Brain pericyte (primary cell): ENCODE results near the gene BAIAP3.

Experiments
- DNase-seq: peaks from one replicate; pipeline ENCODE4 v3.0.0-alpha.2; 2012; ENCODE audit warnings: low read depth, low spot score

Gene BAIAP3

GRCh38 chr16:1347286-1347855 lies 13.9 kb downstream of the BAIAP3 start:
- no peak for DNase-seq

DNA sequence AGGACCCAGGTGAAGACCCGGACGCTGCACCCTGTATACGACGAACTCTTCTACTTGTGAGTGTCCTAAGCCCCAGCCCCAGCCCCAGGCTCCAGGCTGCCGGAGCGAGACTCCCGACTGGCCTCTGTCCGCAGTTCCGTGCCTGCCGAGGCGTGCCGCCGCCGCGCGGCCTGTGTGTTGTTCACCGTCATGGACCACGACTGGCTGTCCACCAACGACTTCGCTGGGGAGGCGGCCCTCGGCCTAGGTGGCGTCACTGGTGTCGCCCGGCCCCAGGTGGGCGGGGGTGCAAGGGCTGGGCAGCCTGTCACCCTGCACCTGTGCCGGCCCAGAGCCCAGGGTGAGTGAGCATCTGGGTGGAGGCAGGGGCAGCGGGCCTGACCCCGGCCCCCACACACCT lies 14.5 kb downstream of the BAIAP3 start:
- no peak for DNase-seq

DNA sequence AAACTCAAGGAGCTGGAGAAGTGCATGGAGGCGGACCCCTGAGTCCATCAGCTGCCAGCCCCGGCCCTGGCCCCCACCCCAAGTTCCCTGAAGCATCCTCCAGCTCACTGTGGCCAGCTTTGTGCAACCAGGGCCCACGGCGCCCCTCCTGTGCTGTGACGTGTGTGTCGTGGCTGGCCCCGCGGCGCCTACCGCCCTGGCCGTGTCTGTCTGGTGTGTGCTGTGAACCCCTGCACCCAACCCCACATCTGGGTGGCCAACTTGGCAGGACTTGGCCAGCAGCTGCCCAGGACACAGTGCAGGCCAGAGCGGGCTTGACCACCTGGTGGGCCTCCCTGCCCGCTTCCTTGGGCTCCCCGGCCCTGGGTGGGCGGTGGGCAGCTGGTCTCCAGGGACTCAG lies 15.0 kb downstream of the BAIAP3 start:
- no peak for DNase-seq

- DNase-seq = no peak
Observed at GRCh38 chr16:1348926-1349325, 15.5 kb downstream of the BAIAP3 start.

- DNase-seq = no peak
Observed at GRCh38 chr16:1349351-1349750, 15.9 kb downstream of the BAIAP3 start.

GRCh38 chr16:1349951-1350350 lies 16.5 kb downstream of the BAIAP3 start:
- no peak for DNase-seq

- DNase-seq = no peak
Observed at GRCh38 chr16:1350691-1351090, 17.2 kb downstream of the BAIAP3 start.

DNA sequence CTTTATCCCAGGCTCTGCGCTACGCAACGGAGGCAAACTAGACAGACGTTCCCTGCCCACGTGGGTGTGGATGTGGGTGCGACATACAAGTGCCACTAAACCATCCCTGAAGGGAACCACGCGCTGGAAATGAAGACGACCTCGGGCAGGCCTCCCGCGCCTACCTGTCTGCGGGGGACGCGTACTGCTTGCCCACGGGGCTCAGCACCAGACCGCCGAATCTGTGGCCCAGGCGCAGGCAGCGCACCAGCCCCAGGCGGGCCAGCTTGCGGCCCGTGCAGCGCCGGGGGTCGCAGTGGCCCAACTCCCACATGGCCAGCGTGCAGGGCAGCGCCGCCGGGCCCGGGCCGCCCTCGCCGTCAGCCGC lies 17.8 kb downstream of the BAIAP3 start:
- DNase-seq = no peak

GRCh38 chr16:1351582-1352362 lies 18.3 kb downstream of the BAIAP3 start, which contains the start of the genes GNPTG and TSR3:
TSS of gene GNPTG (plus strand) at chr16:1351931. CDS start at chr16:1351966, 35 bp downstream.
TSS of gene TSR3 (minus strand) at chr16:1351878. CDS start at chr16:1351804, 74 bp downstream.
- peak; percentile 44 for DNase-seq

DNA sequence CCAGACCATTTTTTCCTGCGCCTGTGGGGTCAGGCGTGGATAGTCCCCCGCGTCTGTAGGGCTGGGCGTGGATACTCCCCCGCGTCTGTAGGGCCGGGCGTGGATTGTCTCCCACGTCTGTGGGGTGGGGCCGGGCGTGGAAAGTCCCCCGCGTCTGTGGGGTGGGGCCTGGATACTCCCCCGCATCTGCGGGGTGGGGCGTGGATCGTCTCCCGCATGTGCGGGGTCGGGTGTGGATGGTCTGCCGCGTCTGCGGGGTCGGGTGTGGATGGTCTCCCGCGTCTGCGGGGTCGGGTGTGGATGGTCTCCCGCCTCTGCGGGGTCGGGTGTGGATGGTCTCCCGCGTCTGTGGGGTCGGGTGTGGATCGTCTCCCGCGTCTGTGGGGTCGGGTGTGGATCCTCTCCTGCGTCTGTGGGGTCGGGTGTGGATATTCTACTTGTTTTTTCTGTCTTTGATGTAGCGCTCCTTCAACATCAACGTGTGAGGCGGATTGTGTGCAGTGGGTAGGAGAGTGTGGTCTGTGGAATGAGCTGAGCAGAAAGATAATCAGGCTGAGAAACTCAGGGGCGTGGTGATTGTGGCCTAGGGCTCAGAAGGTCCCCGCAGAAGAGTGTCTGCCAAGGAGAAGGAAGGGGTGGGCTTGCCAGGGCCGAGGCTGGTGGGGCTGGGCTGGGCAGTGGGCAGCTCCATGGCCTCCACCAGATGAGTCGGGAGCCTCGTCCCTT lies 21.5 kb downstream of the BAIAP3 start:
- DNase-seq = no peak

- no peak for DNase-seq
Observed at GRCh38 chr16:1355591-1355990, 22.1 kb downstream of the BAIAP3 start.

DNA sequence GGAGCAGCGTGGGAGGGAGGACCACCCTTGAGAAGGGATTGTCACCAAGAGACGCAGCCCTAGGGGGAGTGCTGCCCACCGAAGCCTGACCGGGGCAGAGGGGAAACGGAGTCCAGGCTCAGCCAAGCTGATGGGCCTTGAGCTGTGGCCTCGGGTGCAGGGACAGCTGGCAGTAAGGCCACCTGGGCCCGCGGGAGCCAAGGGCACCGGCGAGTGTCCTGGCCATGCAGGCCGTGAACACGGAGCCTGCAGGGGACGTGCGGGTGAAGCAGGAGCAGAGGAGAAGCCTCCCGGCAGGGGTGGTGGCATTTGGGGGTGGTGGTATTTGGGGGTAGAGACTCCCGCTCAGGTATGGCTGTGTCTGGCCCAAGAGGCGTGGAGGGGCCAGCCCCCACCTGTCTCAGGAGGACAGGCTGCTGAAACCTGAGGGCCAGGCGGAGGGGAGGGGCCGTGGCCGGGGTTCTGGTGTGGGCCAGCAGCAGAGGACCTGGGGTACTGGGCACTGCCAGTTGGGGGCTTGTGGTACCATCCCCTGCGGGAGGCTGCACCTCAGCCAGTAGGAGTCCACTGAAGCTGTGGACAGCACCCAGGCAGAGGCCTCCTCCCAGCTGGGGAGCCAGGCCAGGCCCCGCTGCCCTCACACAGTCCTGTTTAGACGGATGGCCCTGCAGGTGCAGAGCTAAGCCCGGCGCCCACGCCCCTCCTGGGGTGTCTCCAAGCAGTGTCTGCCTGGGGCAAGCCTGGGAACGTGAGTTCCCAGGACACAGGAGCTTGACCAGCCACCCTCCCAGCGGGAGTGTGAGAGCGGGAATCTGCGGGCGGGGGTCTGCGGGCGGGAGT lies 22.8 kb downstream of the BAIAP3 start:
- no peak for DNase-seq

DNA sequence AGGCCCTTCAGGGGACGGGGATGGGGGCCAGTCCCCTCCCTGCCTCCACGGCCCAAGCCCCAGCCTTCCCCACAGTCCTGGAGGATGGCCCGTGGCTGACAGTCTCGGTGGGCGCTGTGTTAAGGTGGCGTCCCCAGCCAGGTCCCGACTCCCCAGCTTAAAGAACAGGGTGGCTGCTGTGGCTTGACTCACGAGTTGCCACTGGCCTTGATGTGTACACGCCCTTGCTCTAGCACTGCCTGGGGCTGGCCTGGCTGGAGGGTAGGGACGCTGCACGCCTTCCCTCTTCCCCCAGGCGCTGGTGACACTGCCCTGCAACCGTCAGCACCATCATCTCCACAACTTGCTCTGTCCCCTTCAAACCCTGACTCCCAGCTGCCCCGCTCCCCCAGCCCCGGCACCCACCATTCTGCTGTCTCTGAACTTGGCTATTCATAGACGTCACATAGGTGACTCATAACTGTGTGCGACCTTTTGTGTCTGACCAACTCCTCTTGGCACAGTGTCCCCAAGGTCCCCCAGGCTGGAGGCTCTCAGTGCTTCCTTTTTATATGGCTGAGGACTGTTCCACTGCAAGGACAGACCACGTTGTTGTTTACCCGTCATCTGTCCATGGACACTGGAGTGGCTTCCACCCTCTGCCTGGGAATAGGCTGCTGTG lies 24.6 kb downstream of the BAIAP3 start:
- no peak for DNase-seq

DNA sequence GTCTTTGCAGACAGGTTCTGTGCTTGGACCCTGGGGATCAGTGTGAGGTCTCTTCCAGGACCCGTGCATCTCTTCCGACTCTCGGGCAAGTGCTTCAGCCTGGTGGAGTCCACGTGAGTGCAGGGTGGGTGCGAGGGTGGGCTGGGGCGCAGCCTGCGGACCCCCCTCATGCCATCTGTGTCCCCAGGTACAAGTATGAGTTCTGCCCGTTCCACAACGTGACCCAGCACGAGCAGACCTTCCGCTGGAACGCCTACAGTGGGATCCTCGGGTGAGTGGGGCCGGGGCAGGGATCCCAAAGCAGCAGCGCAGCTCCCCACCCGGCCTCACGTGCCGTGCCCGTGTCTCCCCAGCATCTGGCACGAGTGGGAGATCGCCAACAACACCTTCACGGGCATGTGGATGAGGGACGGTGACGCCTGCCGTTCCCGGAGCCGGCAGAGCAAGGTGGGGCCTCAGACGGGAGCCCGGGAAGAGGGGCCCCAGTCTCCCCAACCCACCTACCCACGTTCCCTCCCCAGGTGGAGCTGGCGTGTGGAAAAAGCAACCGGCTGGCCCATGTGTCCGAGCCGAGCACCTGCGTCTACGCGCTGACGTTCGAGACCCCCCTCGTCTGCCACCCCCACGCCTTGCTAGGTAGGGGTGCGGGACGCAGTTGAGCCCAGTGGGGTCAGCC lies 28.4 kb downstream of the BAIAP3 start:
- DNase-seq = no peak

DNA sequence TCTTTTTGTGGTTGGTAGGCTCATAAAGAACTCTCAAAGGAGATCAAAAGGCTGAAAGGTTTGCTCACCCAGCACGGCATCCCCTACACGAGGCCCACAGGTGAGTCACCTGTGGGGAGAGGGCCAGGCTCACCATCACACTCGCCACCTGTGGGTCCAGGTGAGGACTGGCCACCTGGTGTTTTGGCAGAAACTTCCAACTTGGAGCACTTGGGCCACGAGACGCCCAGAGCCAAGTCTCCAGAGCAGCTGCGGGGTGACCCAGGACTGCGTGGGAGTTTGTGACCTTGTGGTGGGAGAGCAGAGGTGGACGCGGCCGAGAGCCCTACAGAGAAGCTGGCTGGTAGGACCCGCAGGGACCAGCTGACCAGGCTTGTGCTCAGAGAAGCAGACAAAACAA lies 29.4 kb downstream of the BAIAP3 start:
- no peak for DNase-seq

DNA sequence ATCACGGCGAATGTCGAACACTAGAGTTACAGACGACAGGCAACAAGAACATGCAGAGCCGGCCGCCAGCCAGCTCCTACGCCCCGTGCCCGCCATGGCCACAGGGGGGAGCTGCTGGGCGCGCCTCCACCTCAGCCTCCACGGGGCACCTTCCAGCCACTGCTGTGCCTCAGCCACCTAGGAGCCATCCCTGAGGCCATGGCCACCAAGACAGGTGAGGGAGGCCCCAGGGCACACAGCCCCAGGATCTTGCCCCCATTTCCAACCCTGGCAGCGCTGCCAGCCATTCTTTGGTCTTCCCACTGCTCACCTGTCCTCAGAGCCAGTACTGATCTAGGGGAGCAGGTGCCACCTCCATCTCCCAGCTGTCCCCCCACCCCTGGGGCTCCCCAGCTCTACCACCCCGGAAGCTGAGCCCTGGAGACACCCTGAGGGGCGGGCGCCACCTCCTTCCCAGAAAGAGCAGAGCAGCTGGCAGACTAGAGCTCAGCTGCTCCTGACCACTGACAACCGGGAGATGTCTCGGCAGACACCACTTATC lies 30.1 kb downstream of the BAIAP3 start:
- no peak for DNase-seq

GRCh38 chr16:1364510-1364909 lies 31.1 kb downstream of the BAIAP3 start:
- DNase-seq = no peak

- no peak for DNase-seq
Observed at GRCh38 chr16:1366060-1366711, 32.7 kb downstream of the BAIAP3 start.

- no peak for DNase-seq
Observed at GRCh38 chr16:1366712-1367299, 33.4 kb downstream of the BAIAP3 start.
